ENCODE results near the gene NHEJ1. TPM values are rescaled to one million over a fixed set of nuclear protein-coding genes. Genes with fewer than 3 reads are reported as not detected.

NHEJ1 gene
- polyA plus RNA-seq, 4 donors, result 19.3 to 47.1 (median 36.6) TPM

GRCh38 chr2:219142329-219142728 lies 18.3 kb downstream of the NHEJ1 start:
- H3K36me3 ChIP-seq (ENCODE audit: control insufficient read depth in 3 of 3, insufficient read depth in 2 of 3, low read depth in 1 of 3, low read length in 3 of 3), result peaks cover 10 to 28% (median 21%) of the 10 kb centered on the region in 3 donors
- no peak for DNase-seq

GRCh38 chr2:219140722-219141121 lies 19.9 kb downstream of the NHEJ1 start:
- 26 to 64% (median 44%) methylated on average over 3 of the region's 3 CpGs for WGBS, 3 donors
- Histone ChIP-seq H3K27ac (ENCODE audit: low read depth in 1 of 3, low read length in 2 of 3) (peak overlapping the region in 1 of 3 donors; percentile 93), H3K9me3 (ENCODE audit: control insufficient read depth in 2 of 2, insufficient read depth in 1 of 2, low read depth in 1 of 2, low read length in 1 of 2) (no peaks in the 10 kb centered on the region), H3K27me3 (ENCODE audit: control insufficient read depth in 3 of 3, insufficient read depth in 3 of 3, low read length in 3 of 3) (no peaks in the 10 kb centered on the region), H3K4me3 (ENCODE audit: low read depth in 1 of 3, low read length in 3 of 3) (no peak overlapping the region), H3K36me3 (ENCODE audit: control insufficient read depth in 3 of 3, insufficient read depth in 2 of 3, low read depth in 1 of 3, low read length in 3 of 3) (peaks cover 7 to 18% (median 13%) of the 10 kb centered on the region in 3 donors), H3K4me1 (ENCODE audit: control insufficient read depth in 3 of 3, insufficient read depth in 2 of 3, low read depth in 1 of 3, low read length in 2 of 3) (peaks cover 0 to 14% (median 3%) of the 10 kb centered on the region in 3 donors)
- DNase-seq (peak; percentile 80 to 84), FAIRE-seq (no peak)

More at GRCh38 chr2:219142329-219142728, 18.3 kb downstream of the NHEJ1 start:
- Histone ChIP-seq H3K4me1 (ENCODE audit: control insufficient read depth in 3 of 3, insufficient read depth in 2 of 3, low read depth in 1 of 3, low read length in 2 of 3) (peaks cover 0 to 14% (median 3%) of the 10 kb centered on the region in 3 donors), H3K27me3 (ENCODE audit: control insufficient read depth in 3 of 3, insufficient read depth in 3 of 3, low read length in 3 of 3) (no peaks in the 10 kb centered on the region), H3K4me3 (ENCODE audit: low read depth in 1 of 3, low read length in 3 of 3) (no peak overlapping the region), H3K9me3 (ENCODE audit: control insufficient read depth in 2 of 2, insufficient read depth in 1 of 2, low read depth in 1 of 2, low read length in 1 of 2) (no peaks in the 10 kb centered on the region), H3K27ac (ENCODE audit: low read depth in 1 of 3, low read length in 2 of 3) (no peak overlapping the region)
- FAIRE-seq, result no peak
- WGBS, 3 donors, result 91 to 94% (median 91%) methylated on average over 6 of the region's 6 CpGs

GRCh38 chr2:219133976-219134375 lies 26.6 kb downstream of the NHEJ1 start:
- Histone ChIP-seq H3K27me3 (ENCODE audit: control insufficient read depth in 3 of 3, insufficient read depth in 3 of 3, low read length in 3 of 3) (no peaks in the 10 kb centered on the region), H3K4me1 (ENCODE audit: control insufficient read depth in 3 of 3, insufficient read depth in 2 of 3, low read depth in 1 of 3, low read length in 2 of 3) (peaks cover 0 to 4% (median 0%) of the 10 kb centered on the region in 3 donors), H3K9me3 (ENCODE audit: control insufficient read depth in 2 of 2, insufficient read depth in 1 of 2, low read depth in 1 of 2, low read length in 1 of 2) (no peaks in the 10 kb centered on the region), H3K27ac (ENCODE audit: low read depth in 1 of 3, low read length in 2 of 3) (no peak overlapping the region), H3K4me3 (ENCODE audit: low read depth in 1 of 3, low read length in 3 of 3) (no peak overlapping the region), H3K36me3 (ENCODE audit: control insufficient read depth in 3 of 3, insufficient read depth in 2 of 3, low read depth in 1 of 3, low read length in 3 of 3) (peaks cover 0 to 12% (median 0%) of the 10 kb centered on the region in 3 donors)
- no peak for DNase-seq
- 85 to 91% (median 91%) methylated on average over 4 of the region's 4 CpGs for WGBS, 3 donors
- FAIRE-seq, result no peak

- 64 to 83% (median 69%) methylated on average over 4 of the region's 4 CpGs for WGBS, 3 donors
- peaks cover 0 to 15% (median 0%) of the 10 kb centered on the region in 3 donors for H3K36me3 ChIP-seq (ENCODE audit: control insufficient read depth in 3 of 3, insufficient read depth in 2 of 3, low read depth in 1 of 3, low read length in 3 of 3)
- H3K27me3 ChIP-seq (ENCODE audit: control insufficient read depth in 3 of 3, insufficient read depth in 3 of 3, low read length in 3 of 3), result no peaks in the 10 kb centered on the region
- no peak for FAIRE-seq
- DNase-seq, result peak in 1 of 2 donors; percentile 22
- peaks cover 6 to 13% (median 10%) of the 10 kb centered on the region in 3 donors for H3K4me1 ChIP-seq (ENCODE audit: control insufficient read depth in 3 of 3, insufficient read depth in 2 of 3, low read depth in 1 of 3, low read length in 2 of 3)
- H3K27ac ChIP-seq (ENCODE audit: low read depth in 1 of 3, low read length in 2 of 3), result no peak overlapping the region
- no peaks in the 10 kb centered on the region for H3K9me3 ChIP-seq (ENCODE audit: control insufficient read depth in 2 of 2, insufficient read depth in 1 of 2, low read depth in 1 of 2, low read length in 1 of 2)
- no peak overlapping the region for H3K4me3 ChIP-seq (ENCODE audit: low read depth in 1 of 3, low read length in 3 of 3)
These were observed 28.9 kb downstream of the NHEJ1 start for GRCh38 chr2:219131744-219132143.

- Histone ChIP-seq H3K9me3 (ENCODE audit: control insufficient read depth in 2 of 2, insufficient read depth in 1 of 2, low read depth in 1 of 2, low read length in 1 of 2) (no peaks in the 10 kb centered on the region), H3K27ac (ENCODE audit: low read depth in 1 of 3, low read length in 2 of 3) (no peak overlapping the region), H3K36me3 (ENCODE audit: control insufficient read depth in 3 of 3, insufficient read depth in 2 of 3, low read depth in 1 of 3, low read length in 3 of 3) (peaks cover 0 to 15% (median 0%) of the 10 kb centered on the region in 3 donors), H3K27me3 (ENCODE audit: control insufficient read depth in 3 of 3, insufficient read depth in 3 of 3, low read length in 3 of 3) (no peaks in the 10 kb centered on the region), H3K4me1 (ENCODE audit: control insufficient read depth in 3 of 3, insufficient read depth in 2 of 3, low read depth in 1 of 3, low read length in 2 of 3) (peaks cover 6 to 18% (median 13%) of the 10 kb centered on the region in 3 donors), H3K4me3 (ENCODE audit: low read depth in 1 of 3, low read length in 3 of 3) (no peak overlapping the region)
- 82 to 90% (median 85%) methylated on average over 3 of the region's 3 CpGs for WGBS, 3 donors
- DNase-seq, result no peak
- no peak for FAIRE-seq
These were observed 29.3 kb downstream of the NHEJ1 start for GRCh38 chr2:219131327-219131726.

- H3K27ac ChIP-seq (ENCODE audit: low read depth in 1 of 3, low read length in 2 of 3), result no peak overlapping the region
- no peak overlapping the region for H3K4me3 ChIP-seq (ENCODE audit: low read depth in 1 of 3, low read length in 3 of 3)
- FAIRE-seq (no peak), DNase-seq (no peak)
- WGBS, 3 donors, result 96 to 99% (median 99%) methylated on average over 16 of the region's 16 CpGs
- no peaks in the 10 kb centered on the region for H3K9me3 ChIP-seq (ENCODE audit: control insufficient read depth in 2 of 2, insufficient read depth in 1 of 2, low read depth in 1 of 2, low read length in 1 of 2)
- H3K4me1 ChIP-seq (ENCODE audit: control insufficient read depth in 3 of 3, insufficient read depth in 2 of 3, low read depth in 1 of 3, low read length in 2 of 3), result peaks cover 11 to 33% (median 18%) of the 10 kb centered on the region in 3 donors
- peaks cover 0 to 9% (median 0%) of the 10 kb centered on the region in 3 donors for H3K36me3 ChIP-seq (ENCODE audit: control insufficient read depth in 3 of 3, insufficient read depth in 2 of 3, low read depth in 1 of 3, low read length in 3 of 3)
- no peaks in the 10 kb centered on the region for H3K27me3 ChIP-seq (ENCODE audit: control insufficient read depth in 3 of 3, insufficient read depth in 3 of 3, low read length in 3 of 3)
These were observed 31.0 kb downstream of the NHEJ1 start for GRCh38 chr2:219129589-219129988.

- DNase-seq (no peak), FAIRE-seq (no peak)
- WGBS, 3 donors, result 79 to 91% (median 89%) methylated on average over 7 of the region's 7 CpGs
- Histone ChIP-seq H3K27me3 (ENCODE audit: control insufficient read depth in 3 of 3, insufficient read depth in 3 of 3, low read length in 3 of 3) (no peaks in the 10 kb centered on the region), H3K36me3 (ENCODE audit: control insufficient read depth in 3 of 3, insufficient read depth in 2 of 3, low read depth in 1 of 3, low read length in 3 of 3) (peaks cover 0 to 9% (median 0%) of the 10 kb centered on the region in 3 donors), H3K4me3 (ENCODE audit: low read depth in 1 of 3, low read length in 3 of 3) (no peak overlapping the region), H3K4me1 (ENCODE audit: control insufficient read depth in 3 of 3, insufficient read depth in 2 of 3, low read depth in 1 of 3, low read length in 2 of 3) (peaks cover 11 to 45% (median 22%) of the 10 kb centered on the region in 3 donors), H3K9me3 (ENCODE audit: control insufficient read depth in 2 of 2, insufficient read depth in 1 of 2, low read depth in 1 of 2, low read length in 1 of 2) (no peaks in the 10 kb centered on the region), H3K27ac (ENCODE audit: low read depth in 1 of 3, low read length in 2 of 3) (peak overlapping the region in 2 of 3 donors; percentile 38 to 93)
These were observed 32.2 kb downstream of the NHEJ1 start for GRCh38 chr2:219128396-219128795.

- WGBS, 3 donors, result 17 to 40% (median 26%) methylated on average over 2 of the region's 2 CpGs
- Histone ChIP-seq H3K27me3 (ENCODE audit: control insufficient read depth in 3 of 3, insufficient read depth in 3 of 3, low read length in 3 of 3) (no peaks in the 10 kb centered on the region), H3K4me1 (ENCODE audit: control insufficient read depth in 3 of 3, insufficient read depth in 2 of 3, low read depth in 1 of 3, low read length in 2 of 3) (peaks cover 11 to 57% (median 22%) of the 10 kb centered on the region in 3 donors), H3K9me3 (ENCODE audit: control insufficient read depth in 2 of 2, insufficient read depth in 1 of 2, low read depth in 1 of 2, low read length in 1 of 2) (no peaks in the 10 kb centered on the region), H3K36me3 (ENCODE audit: control insufficient read depth in 3 of 3, insufficient read depth in 2 of 3, low read depth in 1 of 3, low read length in 3 of 3) (peaks cover 0 to 9% (median 0%) of the 10 kb centered on the region in 3 donors), H3K4me3 (ENCODE audit: low read depth in 1 of 3, low read length in 3 of 3) (no peak overlapping the region), H3K27ac (ENCODE audit: low read depth in 1 of 3, low read length in 2 of 3) (peak overlapping the region; percentile 76 to 93 (median 87))
- FAIRE-seq, result no peak
- DNase-seq, result peak; percentile 54 to 59
These were observed 33.5 kb downstream of the NHEJ1 start for GRCh38 chr2:219127037-219127635.

Measured in small intestine (tissue), 7 donors.